Fibroblast of skin of left quadriceps (primary cell): Measurements from ENCODE around the gene MARCKSL1.
A peak's percentile ranks its signal among the peaks of the same experiment; 100 is the strongest.
"Not testable (repeated sequence)": the region's sequence is repeated elsewhere in the genome, so short reads cannot be mapped to it uniquely, and the experiment has no call there.

Experiments
- DNase-seq, 2 experiments: peaks; one replicate each; pipeline ENCODE4 v3.0.0-alpha.2; 2013; ENCODE audit warnings: low read depth in 2 of 2

MARCKSL1 gene

GRCh38 chr1:32335790-32336590, at the start of gene MARCKSL1:
Gene MARCKSL1 (minus strand): TSS chr1:32336233. CDS start chr1:32336033, 200 bp downstream.
- peak; percentile 57 to 61 for DNase-seq

- DNase-seq: no peak
These were observed 44.0 kb upstream of the MARCKSL1 start for GRCh38 chr1:32380057-32380456.

GRCh38 chr1:32377541-32378220, 41.6 kb upstream of the MARCKSL1 start:
- no peak for DNase-seq

GRCh38 chr1:32376199-32376598, 40.2 kb upstream of the MARCKSL1 start:
- DNase-seq: no peak

GRCh38 chr1:32373996-32374592, 38.1 kb upstream of the MARCKSL1 start:
- no peak for DNase-seq

GRCh38 chr1:32372149-32372756, 36.2 kb upstream of the MARCKSL1 start:
- no peak for DNase-seq

- no peak for DNase-seq
These were observed 32.0 kb upstream of the MARCKSL1 start for GRCh38 chr1:32367912-32368635.

- no peak for DNase-seq
These were observed 29.4 kb upstream of the MARCKSL1 start for GRCh38 chr1:32365445-32365844.

GRCh38 chr1:32364836-32365235, 28.8 kb upstream of the MARCKSL1 start:
- DNase-seq: no peak

GRCh38 chr1:32363713-32364112, 27.7 kb upstream of the MARCKSL1 start:
- DNase-seq: no peak

GRCh38 chr1:32362474-32363313, 26.7 kb upstream of the MARCKSL1 start, which contains the start of the genes FAM229A and TSSK3:
Gene FAM229A (minus strand): TSS chr1:32362485. CDS start chr1:32362091, 394 bp downstream.
Gene TSSK3 (plus strand): TSS chr1:32362539. CDS start chr1:32362702, 163 bp downstream.
- no peak for DNase-seq

- DNase-seq: no peak
These were observed 25.8 kb upstream of the MARCKSL1 start for GRCh38 chr1:32361674-32362473.

- no peak for DNase-seq
These were observed 25.3 kb upstream of the MARCKSL1 start for GRCh38 chr1:32361308-32361673.

- DNase-seq: no peak
These were observed 22.4 kb upstream of the MARCKSL1 start for GRCh38 chr1:32358435-32358834.

- DNase-seq: no peak
These were observed 21.6 kb upstream of the MARCKSL1 start for GRCh38 chr1:32357614-32358013.

- DNase-seq: no peak
These were observed 20.4 kb upstream of the MARCKSL1 start for GRCh38 chr1:32356478-32356877.

GRCh38 chr1:32355778-32356177, 19.7 kb upstream of the MARCKSL1 start:
- DNase-seq: not testable (repeated sequence)

GRCh38 chr1:32353886-32354570, 18.0 kb upstream of the MARCKSL1 start:
- DNase-seq: no peak

- no peak for DNase-seq
These were observed 17.4 kb upstream of the MARCKSL1 start for GRCh38 chr1:32353431-32353830.
